GM12874 (cell line): ENCODE results near the gene SNX17.

Experiments
- CTCF ChIP-seq: IDR thresholded peaks from 2 replicates; pipeline ENCODE4 v1.5.1; 2011; ENCODE audit warnings: low read depth, mild to moderate bottlenecking, control low read depth, low read length, moderate library complexity; ENCODE audit not compliant: insufficient read depth

The SNX17 gene

GRCh38 chr2:27356056-27356381, 14.4 kb upstream of the SNX17 start:
- no peak for TF ChIP-seq CTCF

GRCh38 chr2:27356382-27357181, 13.8 kb upstream of the SNX17 start, which contains the start of gene GTF3C2:
TSS of gene GTF3C2 (minus strand) at chr2:27356764. CDS start at chr2:27343554, 13,210 bp downstream.
- TF ChIP-seq CTCF = no peak

DNA sequence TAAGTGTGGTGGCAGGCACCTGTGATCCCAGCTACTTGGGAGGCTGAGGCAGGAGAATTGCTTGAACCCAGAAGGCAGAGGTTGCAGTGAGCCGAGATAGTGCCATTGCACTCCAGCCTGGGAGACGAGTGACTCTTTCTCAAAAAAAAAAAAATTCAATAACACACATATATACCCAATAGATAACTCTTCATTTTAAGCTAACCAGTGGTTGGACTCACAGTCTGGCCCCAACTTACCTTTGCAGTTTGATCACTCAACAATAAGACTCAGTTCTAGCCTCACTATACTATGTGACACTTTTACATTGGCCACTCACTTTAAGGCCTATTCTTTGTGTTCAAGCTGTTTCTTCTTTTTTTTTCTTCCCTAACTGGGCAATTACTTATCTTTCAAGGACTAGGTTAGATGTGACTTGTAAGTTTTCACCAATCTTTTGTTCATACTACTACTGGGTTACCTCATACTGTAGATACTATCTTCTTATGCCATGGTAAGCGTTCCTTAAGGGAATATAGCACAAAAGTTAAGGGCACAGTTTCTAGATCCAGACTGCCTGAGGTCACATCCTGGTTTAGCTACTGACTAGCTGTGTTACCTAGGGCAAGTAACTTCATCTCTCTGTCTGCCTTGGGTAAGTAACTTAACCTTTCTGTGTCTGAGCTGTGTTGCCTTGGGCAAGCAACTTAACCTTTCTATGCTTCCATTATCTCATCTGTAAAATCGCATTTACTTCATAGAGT, 7.6 kb upstream of the SNX17 start:
- TF ChIP-seq CTCF = no peak

GRCh38 chr2:27363933-27364332, 6.5 kb upstream of the SNX17 start:
- no peak for TF ChIP-seq CTCF

DNA sequence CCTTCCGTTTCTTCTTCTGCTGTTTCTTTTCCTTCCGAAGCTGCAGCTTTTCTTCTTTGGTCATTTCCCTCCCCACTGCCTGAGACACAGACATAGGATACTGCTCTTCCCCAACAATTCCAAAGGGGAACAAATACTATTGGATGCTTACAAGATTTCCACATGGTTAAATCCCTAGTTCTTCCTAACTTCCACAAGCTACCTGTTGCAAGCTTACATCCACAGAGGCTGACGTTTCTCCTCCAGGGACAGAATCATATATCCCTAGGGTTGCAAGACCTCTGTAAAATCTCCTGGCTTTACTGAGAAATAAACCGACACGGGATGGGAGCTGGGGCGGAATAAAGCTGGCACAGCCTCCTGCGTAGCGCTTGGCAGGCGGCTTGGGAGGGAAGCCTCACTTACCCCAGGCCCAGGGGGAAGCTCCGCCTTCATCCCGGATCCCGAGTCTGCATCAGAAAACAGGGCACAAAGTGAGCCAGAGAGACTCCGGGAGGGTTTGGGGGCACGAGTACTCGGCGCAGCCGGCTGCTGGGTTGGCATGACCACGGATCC, 868 bp upstream of the SNX17 start:
- no peak for TF ChIP-seq CTCF

DNA sequence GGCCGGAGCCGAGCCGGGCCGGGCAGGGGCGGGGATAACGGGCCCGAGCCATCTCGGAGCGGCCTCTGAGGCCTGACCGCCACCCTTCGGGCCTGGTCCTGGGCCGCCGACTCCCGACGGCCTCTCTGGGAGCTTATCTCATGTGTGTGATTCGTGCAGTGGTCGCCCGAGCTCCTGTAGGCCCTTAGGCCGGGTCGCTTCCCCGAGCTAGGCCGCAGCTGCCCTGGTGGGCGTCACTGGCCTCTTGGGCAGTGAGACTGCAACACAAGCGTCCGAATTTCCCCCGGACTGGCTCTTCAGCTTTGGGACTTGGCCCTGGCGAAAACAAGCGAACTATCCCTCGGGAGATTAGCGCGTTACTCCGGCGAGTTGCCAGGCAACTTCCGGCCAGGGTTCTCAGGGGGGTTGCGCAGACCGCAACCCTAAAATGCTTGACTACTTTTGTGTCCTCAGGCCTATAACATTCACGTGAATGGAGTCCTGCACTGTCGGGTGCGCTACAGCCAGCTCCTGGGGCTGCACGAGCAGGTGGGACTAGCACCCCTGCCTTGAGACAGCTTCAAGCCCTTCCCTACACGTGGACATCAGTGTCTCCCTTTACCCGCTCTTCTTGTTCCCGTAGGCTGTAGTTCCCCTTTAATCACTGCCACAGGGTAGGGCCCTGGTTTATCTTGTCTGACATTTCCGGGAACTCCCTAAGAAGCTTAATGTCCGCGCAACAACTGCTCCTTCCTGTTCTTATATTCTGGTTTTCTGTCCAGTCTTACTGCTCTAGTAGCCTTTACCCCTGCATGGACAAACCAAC, 602 bp downstream of the SNX17 start:
- no peak for TF ChIP-seq CTCF

DNA sequence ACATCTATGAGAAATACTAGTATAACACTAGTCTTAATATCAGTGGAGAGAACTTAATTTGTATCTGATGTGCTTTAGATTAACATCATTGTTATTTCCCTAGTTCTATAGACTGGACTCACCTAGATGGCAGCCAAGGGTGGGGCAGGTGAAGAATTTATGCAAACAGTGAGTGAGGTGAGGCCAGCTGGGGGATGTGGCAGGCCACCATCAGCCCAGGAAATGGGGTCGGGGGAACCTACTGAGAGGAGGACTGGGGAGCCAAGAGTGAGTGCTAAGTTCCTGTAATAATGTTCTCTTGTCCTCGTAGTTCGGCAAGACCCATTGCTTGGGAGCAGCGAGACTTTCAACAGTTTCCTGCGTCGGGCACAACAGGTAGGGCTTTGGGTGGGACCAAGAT, 2.5 kb downstream of the SNX17 start:
- no peak for TF ChIP-seq CTCF
